ENCODE data around the gene ABO.
"Not testable (repeated sequence)": the region's sequence is repeated elsewhere in the genome, so short reads cannot be mapped to it uniquely, and the experiment has no call there.

The ABO gene

GRCh38 chr9:133221994-133222393 is 53.0 kb downstream of the ABO start:
- DNase-seq, result not testable (repeated sequence)

GRCh38 chr9:133221177-133221809 is 53.7 kb downstream of the ABO start:
- DNase-seq, result no peak

DNA sequence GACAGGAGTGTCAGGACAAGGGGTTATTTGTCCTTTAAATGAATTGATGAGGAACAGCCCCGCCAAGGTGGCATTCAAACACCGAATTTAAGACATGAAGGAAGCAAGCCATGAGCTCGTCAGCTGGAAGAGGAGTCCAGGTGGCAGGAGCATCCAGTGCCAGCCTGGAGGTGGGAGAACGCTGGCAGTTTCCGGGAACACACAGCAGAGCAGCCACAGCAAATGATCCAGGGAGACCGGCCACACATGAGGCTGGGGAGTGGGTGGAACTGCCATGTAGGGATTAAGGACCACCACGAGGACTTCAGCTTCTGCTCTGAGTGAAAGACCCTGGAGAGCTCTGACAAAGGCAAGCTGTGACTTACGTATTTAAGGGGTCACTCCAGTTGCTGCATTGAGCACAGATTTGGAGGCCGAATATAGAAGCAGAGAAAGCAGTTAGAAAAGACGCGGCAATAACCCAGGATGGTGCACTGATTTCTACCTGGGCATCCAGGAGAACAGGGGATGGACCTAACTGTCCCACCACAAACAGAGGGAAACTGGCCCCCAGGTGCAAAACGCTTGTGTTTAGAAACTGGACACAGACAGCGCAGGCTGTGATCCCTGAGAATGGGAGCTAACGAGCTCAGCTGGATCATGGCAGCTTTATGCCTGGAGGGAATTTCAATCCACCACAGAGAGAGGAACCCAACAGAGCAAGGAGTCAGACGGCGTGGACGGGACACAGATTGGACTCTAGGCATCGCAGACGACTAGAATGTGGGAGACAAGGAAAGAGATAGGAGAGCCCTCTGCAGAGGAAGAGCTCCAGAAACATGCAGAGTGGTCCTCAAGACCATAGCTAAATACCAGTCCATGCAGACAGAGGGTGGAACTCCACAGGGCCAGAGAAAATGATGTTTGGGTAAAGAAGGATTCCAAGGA is 56.7 kb downstream of the ABO start:
- DNase-seq, result not testable (repeated sequence)

DNA sequence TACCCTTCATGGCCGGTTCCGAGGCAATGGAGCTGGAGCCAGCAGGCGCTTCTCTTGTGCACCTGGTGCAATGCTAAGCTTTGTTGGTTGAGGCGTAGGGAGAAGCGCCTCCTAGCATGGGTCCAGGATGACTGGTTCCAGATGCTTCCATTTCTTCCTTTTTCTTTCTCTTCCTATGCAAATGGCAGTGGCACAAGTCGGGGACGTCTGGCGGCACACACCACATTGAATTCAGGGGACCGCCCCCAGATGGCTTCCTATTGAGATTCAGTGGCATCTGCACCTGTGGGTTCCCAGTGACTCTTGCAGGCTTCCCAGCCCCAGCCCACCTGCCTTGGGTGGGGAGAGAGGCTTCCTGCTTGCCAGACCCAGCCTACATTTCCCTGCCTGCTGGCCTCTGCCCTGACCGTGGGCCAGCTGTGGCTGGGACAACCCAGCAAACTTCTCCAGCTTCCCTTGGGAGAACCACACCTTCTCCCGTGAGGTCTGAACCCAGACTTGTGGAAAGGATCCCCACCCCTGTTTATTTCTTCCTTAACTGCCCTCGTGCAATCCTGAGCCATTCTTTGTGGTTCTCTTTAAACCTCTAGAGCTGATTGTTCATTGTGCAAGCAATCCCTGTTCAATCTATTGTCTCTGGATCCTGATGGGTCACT is 57.5 kb downstream of the ABO start:
- not testable (repeated sequence) for DNase-seq

- DNase-seq, result not testable (repeated sequence)
Observed at GRCh38 chr9:133214276-133214675, 60.7 kb downstream of the ABO start.

- no peak for DNase-seq
Observed at GRCh38 chr9:133210609-133211008, 64.4 kb downstream of the ABO start.

DNA sequence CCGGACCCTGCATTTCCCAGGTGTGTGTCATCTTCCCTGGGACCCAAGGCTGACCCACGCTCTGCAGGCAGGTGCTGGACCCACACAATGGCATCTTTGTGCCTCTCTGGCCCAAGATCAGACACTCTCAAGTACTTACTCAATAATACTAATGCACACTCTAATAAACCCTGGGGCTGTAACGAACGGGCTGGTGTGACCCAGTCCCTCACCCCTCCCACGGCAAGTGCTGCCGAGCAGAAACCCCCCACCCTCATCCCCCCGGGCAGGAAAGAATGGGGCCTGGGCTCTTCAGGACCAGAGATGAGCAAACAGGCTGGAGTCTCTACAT is 64.8 kb downstream of the ABO start:
- DNase-seq, result no peak

GRCh38 chr9:133209327-133210201 is 65.4 kb downstream of the ABO start:
- DNase-seq, result not testable (repeated sequence)

DNA sequence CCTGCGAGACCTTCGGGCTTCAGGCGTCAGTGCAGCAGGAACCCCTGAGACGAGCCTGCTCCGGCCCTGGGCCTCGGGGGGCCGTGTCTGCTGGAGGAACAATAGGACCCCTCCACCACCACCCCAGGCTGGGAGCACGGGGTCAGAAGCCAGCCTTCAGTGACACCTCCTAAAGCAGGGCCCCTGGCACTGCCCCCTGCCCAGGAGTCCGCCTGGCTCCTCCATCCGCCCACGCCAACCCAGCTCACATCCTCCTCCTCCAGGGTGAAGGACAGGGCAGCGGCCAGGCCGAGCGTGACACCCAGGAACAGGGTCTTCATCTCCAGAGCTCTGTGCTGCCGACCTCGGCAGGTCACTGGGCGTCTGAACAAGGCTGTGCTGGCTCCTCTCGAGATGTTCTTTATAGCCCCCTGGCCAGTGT is 66.1 kb downstream of the ABO start, which contains the start of gene OBP2B:
OBP2B (minus strand) TSS at position 371 of the 421 bp plus-strand sequence; CDS start at position 320, 51 bp downstream.
- DNase-seq, result not testable (repeated sequence)

DNA sequence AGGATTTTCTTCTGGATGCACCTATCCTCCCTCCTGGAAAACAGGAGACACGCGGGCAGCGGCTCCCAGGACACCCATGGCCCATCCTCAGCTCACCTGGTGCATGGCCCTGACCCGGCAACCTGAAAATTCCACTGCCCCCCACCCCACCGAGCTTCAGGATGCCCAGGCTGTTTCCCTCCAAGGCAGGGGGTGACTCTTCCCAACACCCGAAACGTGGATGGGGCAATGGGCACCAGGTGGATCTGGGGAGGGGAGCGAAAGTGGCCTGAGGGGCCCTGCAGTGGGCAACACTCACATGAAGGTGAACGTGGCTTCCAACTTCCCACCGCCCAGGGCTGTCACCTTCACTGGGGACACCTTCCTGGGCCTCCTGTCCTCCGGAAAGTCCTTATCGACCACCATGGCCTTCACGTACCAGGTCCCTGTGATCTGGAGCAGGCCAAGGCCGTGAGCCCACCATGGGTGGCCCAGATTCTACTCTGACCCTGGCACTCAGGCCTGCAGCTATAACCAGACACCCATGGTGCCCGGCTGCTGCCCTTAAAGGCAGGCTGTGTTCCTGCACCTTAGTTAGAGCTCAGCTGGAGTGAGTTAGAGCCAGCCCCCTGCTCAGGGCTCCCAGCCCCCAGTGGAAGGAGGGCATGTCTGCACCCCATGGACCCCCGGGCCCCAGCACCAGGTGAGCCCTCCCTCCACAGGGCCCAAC is 66.7 kb downstream of the ABO start:
- DNase-seq, result not testable (repeated sequence)

- no peak for DNase-seq
Observed at GRCh38 chr9:133207540-133208170, 67.3 kb downstream of the ABO start.

- DNase-seq, result no peak
Observed at GRCh38 chr9:133207021-133207531, 67.9 kb downstream of the ABO start.

DNA sequence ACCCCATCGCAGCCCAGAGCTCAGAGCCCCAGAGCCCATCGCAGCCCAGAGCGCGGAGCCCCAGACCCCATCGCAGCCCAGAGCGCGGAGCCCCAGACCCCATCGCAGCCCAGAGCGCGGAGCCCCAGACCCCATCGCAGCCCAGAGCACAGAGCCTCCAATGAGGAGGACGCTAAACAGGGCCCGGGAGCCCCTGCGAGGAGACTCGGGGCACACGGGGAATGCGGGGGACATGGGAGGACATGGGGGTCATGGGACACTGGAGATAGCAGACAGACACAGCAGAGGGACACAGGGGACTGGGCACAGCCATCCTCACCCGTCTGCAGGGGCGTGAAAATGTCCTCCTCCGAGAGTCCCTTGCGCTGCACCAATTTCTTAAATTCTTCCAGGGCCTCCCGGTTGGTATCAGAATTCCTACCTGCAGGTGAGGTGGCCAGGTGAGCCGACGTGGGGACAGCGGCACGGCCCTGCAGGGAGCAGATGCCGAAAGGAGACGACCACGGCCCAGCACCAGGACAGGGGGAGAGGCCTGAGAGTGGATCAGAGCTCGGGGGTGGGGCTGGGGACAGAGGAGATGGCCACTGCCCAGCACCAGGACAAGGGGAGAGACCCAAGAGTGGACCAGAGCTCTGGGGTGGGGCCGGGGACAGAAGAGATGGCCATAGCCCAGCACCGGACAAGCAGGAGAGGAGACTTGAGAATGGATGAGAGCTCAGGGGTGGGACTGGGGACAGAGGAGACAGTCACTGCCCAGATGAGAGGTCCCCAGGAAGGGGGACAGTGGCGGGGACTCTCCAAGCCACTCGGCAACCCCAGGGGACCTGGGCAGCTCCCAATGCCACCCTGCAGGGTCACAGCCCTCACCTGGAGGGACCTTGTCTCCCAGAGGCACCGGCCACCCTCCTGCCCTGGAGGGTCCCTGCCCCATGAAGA is 68.7 kb downstream of the ABO start:
- no peak for DNase-seq

DNA sequence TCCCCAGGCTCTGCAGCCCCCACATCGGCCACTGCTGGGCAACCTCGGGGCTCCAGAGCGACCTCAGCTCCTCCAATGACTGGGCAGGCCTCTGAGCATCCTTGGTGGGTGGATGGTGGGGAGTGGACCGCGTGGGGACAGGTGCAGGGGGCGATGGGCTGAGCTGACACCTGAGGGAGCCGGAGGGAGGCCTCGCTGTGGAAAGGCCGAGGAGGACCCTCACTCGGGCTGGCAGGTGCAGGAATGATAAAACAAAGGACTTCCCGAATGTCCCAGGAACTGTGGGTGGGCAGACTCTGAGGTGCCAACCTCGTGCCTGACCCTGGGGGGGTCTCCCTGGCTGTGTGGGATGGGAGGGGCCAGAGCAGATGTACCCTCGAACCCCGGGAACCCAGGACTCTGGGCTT is 69.5 kb downstream of the ABO start:
- DNase-seq, result not testable (repeated sequence)

All from NCI-H1930 (cell line).